HepG2 (cell line): ENCODE results near the gene PPFIA3. TPM values are rescaled to one million over a fixed set of nuclear protein-coding genes. Genes with fewer than 3 reads are reported as not detected.

Experiments used
- ATM ChIP-seq: fragments of 450-650 bp; IDR thresholded peaks from 2 replicates; pipeline ENCODE4 v1.7.1; 2017; ENCODE audit warnings: mild to moderate bottlenecking, borderline replicate concordance
- KAT8 ChIP-seq: IDR thresholded peaks from 2 replicates; pipeline ENCODE4 v1.6.1; 2016; ENCODE audit warnings: missing genetic modification reagents, missing compliant biosample characterization
- MBD4 ChIP-seq: IDR thresholded peaks from 2 replicates; pipeline ENCODE4 v1.6.1; 2012; ENCODE audit warnings: low read length, inconsistent platforms, borderline replicate concordance
- SAP130 ChIP-seq: IDR thresholded peaks from 2 replicates; pipeline ENCODE4 v1.6.1; 2016; ENCODE audit warnings: low read depth
- SP4 ChIP-seq: sonication (generic); formaldehyde crosslinking; IDR thresholded peaks from 2 replicates; pipeline ENCODE4 v1.8.1; 2023; ENCODE audit warnings: mild to moderate bottlenecking, missing genetic modification reagents
- ZMYM3 ChIP-seq: sonication (generic); formaldehyde crosslinking; IDR thresholded peaks from 2 replicates; pipeline ENCODE4 v1.5.1; 2020; ENCODE audit warnings: mild to moderate bottlenecking, missing genetic modification reagents
- ZNF484 ChIP-seq: sonication (generic); formaldehyde crosslinking; IDR thresholded peaks from 2 replicates; pipeline ENCODE4 v1.5.1; 2020; ENCODE audit warnings: mild to moderate bottlenecking, low read depth, missing genetic modification reagents, borderline replicate concordance
- ZNF501 ChIP-seq: sonication (generic); formaldehyde crosslinking; IDR thresholded peaks from 2 replicates; pipeline ENCODE4 v1.5.1; 2020; ENCODE audit warnings: mild to moderate bottlenecking, moderate library complexity, missing genetic modification reagents
- ZNF629 ChIP-seq: sonication (generic); formaldehyde crosslinking; conservative IDR thresholded peaks from 2 replicates; pipeline ENCODE4 v1.5.0; 2020; ENCODE audit warnings: missing genetic modification reagents
- polyA plus RNA-seq, 8 experiments: library from polyadenylated mRNA; depleted of rRNA in 3 of 8; stranded (reverse) in 7 of 8; unstranded in 1 of 8; fragments of >200 nt; fragmentation: Illumina TruSeq in 4 of 8; extraction: Trizol in 4 of 8; gene quantifications; 2 replicates each; pipeline versions ENCODE4 v1.2.1 to v1.2.3, GENCODE V29; 2011 to 2016; ENCODE audit warnings: low read depth in 4 of 8, missing spikeins in 1 of 8, mixed read lengths in 1 of 8; ENCODE audit not compliant: insufficient read depth in 1 of 8
- total RNA-seq, 5 experiments: library from RNA; depleted of rRNA; stranded (reverse); fragments of >200 nt; fragmentation: Illumina TruSeq; extraction: Trizol; gene quantifications; 2 replicates each; pipeline ENCODE4 v1.2.3, GENCODE V29; 2016; ENCODE audit warnings: low read depth in 1 of 5
- TF ChIP-seq, protein P1 (sequence below): sonication (generic); formaldehyde crosslinking; IDR thresholded peaks from 2 replicates; pipeline ENCODE4 v1.5.0; 2020; ENCODE audit warnings: missing genetic modification reagents
- TF ChIP-seq, protein P2 (sequence below): sonication (generic); formaldehyde crosslinking; IDR thresholded peaks from 2 replicates; pipeline ENCODE4 v1.4.0; 2020; ENCODE audit warnings: missing genetic modification reagents, borderline replicate concordance
- TF ChIP-seq, protein P3 (sequence below): sonication (generic); formaldehyde crosslinking; IDR thresholded peaks from 2 replicates; pipeline ENCODE4 v1.4.0; 2020; ENCODE audit warnings: low read depth, missing genetic modification reagents
- TF ChIP-seq, protein P4 (sequence below): IDR thresholded peaks from 2 replicates; pipeline ENCODE4 v1.6.1; 2012; ENCODE audit warnings: inconsistent platforms
- TF ChIP-seq, protein P5 (sequence below): sonication (generic); formaldehyde crosslinking; IDR thresholded peaks from 2 replicates; pipeline ENCODE4 v1.4.0; 2020; ENCODE audit warnings: missing genetic modification reagents
- TF ChIP-seq, protein P6 (sequence below): sonication (generic); formaldehyde crosslinking; IDR thresholded peaks from 2 replicates; pipeline ENCODE4 v1.4.0; 2020; ENCODE audit warnings: missing genetic modification reagents

Gene PPFIA3
- total and polyA plus RNA-seq, 2 of the 13 experiments (the other 11 are each of a cell fraction or from before 2014, with no cell fraction given) = 6.7 to 8.6 TPM

DNA sequence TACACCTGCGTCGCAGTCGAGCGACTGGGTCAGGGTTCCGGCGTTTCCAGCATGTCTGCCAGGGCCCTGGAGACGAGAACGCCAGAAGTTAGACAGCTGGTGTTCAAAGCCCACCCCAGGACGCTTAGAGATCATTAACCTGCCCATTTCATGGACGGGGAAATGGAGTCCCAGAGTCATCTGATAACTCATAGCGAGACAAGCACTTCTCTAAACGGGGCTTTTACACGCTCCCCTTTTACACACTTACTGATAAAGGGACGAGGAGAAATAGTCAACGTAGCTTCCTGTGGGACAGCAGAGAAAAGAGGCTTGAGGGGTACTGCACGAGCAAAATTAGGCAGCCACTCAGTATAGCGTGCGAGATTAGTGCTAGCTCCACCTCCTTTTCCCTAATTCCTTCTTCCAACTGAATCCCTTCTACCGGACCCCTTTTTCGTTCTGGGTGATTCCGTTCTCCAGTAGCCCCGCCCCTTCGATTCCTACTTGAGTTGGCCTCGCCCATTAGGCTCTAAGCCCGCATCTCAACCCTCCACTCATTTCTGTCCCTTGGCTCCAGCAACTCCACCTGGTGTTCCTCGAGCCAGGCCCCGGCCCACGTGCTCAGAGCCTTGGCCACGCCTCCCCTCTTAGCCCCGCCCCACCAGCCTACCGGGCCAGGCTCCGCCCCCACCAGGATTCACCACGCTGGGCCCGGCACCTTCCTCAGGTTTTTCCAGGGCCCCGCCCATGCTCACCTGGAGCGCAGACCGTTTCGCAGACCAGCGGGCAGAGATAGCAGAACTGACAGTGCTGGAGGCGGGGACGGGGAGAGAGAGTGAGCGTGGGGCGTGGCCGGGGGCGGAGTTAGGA is 32.1 kb downstream of the PPFIA3 start (continued):
- TF ChIP-seq, protein P1, sequence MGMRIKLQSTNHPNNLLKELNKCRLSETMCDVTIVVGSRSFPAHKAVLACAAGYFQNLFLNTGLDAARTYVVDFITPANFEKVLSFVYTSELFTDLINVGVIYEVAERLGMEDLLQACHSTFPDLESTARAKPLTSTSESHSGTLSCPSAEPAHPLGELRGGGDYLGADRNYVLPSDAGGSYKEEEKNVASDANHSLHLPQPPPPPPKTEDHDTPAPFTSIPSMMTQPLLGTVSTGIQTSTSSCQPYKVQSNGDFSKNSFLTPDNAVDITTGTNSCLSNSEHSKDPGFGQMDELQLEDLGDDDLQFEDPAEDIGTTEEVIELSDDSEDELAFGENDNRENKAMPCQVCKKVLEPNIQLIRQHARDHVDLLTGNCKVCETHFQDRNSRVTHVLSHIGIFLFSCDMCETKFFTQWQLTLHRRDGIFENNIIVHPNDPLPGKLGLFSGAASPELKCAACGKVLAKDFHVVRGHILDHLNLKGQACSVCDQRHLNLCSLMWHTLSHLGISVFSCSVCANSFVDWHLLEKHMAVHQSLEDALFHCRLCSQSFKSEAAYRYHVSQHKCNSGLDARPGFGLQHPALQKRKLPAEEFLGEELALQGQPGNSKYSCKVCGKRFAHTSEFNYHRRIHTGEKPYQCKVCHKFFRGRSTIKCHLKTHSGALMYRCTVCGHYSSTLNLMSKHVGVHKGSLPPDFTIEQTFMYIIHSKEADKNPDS (CRISPR knock-in tag) = no peak
- TF ChIP-seq, protein P2, sequence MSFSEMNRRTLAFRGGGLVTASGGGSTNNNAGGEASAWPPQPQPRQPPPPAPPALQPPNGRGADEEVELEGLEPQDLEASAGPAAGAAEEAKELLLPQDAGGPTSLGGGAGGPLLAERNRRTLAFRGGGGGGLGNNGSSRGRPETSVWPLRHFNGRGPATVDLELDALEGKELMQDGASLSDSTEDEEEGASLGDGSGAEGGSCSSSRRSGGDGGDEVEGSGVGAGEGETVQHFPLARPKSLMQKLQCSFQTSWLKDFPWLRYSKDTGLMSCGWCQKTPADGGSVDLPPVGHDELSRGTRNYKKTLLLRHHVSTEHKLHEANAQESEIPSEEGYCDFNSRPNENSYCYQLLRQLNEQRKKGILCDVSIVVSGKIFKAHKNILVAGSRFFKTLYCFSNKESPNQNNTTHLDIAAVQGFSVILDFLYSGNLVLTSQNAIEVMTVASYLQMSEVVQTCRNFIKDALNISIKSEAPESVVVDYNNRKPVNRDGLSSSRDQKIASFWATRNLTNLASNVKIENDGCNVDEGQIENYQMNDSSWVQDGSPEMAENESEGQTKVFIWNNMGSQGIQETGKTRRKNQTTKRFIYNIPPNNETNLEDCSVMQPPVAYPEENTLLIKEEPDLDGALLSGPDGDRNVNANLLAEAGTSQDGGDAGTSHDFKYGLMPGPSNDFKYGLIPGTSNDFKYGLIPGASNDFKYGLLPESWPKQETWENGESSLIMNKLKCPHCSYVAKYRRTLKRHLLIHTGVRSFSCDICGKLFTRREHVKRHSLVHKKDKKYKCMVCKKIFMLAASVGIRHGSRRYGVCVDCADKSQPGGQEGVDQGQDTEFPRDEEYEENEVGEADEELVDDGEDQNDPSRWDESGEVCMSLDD = no peak; the same call in 1 of the 2 replicates
- TF ChIP-seq, protein P3, sequence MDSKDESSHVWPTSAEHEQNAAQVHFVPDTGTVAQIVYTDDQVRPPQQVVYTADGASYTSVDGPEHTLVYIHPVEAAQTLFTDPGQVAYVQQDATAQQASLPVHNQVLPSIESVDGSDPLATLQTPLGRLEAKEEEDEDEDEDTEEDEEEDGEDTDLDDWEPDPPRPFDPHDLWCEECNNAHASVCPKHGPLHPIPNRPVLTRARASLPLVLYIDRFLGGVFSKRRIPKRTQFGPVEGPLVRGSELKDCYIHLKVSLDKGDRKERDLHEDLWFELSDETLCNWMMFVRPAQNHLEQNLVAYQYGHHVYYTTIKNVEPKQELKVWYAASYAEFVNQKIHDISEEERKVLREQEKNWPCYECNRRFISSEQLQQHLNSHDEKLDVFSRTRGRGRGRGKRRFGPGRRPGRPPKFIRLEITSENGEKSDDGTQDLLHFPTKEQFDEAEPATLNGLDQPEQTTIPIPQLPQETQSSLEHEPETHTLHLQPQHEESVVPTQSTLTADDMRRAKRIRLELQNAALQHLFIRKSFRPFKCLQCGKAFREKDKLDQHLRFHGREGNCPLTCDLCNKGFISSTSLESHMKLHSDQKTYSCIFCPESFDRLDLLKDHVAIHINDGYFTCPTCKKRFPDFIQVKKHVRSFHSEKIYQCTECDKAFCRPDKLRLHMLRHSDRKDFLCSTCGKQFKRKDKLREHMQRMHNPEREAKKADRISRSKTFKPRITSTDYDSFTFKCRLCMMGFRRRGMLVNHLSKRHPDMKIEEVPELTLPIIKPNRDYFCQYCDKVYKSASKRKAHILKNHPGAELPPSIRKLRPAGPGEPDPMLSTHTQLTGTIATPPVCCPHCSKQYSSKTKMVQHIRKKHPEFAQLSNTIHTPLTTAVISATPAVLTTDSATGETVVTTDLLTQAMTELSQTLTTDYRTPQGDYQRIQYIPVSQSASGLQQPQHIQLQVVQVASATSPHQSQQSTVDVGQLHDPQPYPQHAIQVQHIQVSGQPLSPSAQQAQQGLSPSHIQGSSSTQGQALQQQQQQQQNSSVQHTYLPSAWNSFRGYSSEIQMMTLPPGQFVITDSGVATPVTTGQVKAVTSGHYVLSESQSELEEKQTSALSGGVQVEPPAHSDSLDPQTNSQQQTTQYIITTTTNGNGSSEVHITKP (CRISPR knock-in tag) = peak; percentile 42; the same call in 1 of the 2 replicates
- TF ChIP-seq ZMYM3 (CRISPR knock-in tag) = peak; percentile 79
- TF ChIP-seq, protein P4, sequence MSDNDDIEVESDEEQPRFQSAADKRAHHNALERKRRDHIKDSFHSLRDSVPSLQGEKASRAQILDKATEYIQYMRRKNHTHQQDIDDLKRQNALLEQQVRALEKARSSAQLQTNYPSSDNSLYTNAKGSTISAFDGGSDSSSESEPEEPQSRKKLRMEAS = peak; percentile 96
- TF ChIP-seq KAT8 (CRISPR knock-in tag) = no peak
- TF ChIP-seq ATM = no peak
- peak; percentile 78; the same call in 1 of the 2 replicates for TF ChIP-seq SP4
- TF ChIP-seq SAP130 (CRISPR knock-in tag) = peak; percentile 55; the same call in 1 of the 2 replicates
- no peak for TF ChIP-seq ZNF484 (CRISPR knock-in tag)
- no peak for TF ChIP-seq MBD4
- TF ChIP-seq ZNF629 (CRISPR knock-in tag) = peak; percentile 93
- TF ChIP-seq, protein P5, sequence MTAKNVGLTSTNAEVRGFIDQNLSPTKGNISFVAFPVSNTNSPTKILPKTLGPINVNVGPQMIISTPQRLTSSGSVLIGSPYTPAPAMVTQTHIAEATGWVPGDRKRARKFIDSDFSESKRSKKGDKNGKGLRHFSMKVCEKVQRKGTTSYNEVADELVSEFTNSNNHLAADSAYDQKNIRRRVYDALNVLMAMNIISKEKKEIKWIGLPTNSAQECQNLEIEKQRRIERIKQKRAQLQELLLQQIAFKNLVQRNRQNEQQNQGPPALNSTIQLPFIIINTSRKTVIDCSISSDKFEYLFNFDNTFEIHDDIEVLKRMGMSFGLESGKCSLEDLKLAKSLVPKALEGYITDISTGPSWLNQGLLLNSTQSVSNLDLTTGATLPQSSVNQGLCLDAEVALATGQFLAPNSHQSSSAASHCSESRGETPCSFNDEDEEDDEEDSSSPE (CRISPR knock-in tag) = peak; percentile 63
- TF ChIP-seq, protein P6, sequence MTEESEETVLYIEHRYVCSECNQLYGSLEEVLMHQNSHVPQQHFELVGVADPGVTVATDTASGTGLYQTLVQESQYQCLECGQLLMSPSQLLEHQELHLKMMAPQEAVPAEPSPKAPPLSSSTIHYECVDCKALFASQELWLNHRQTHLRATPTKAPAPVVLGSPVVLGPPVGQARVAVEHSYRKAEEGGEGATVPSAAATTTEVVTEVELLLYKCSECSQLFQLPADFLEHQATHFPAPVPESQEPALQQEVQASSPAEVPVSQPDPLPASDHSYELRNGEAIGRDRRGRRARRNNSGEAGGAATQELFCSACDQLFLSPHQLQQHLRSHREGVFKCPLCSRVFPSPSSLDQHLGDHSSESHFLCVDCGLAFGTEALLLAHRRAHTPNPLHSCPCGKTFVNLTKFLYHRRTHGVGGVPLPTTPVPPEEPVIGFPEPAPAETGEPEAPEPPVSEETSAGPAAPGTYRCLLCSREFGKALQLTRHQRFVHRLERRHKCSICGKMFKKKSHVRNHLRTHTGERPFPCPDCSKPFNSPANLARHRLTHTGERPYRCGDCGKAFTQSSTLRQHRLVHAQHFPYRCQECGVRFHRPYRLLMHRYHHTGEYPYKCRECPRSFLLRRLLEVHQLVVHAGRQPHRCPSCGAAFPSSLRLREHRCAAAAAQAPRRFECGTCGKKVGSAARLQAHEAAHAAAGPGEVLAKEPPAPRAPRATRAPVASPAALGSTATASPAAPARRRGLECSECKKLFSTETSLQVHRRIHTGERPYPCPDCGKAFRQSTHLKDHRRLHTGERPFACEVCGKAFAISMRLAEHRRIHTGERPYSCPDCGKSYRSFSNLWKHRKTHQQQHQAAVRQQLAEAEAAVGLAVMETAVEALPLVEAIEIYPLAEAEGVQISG (CRISPR knock-in tag) = 0 out of 2 replicates have a peak, but pooled peaks have one; percentile 15
- no peak for TF ChIP-seq ZNF501
